Activated naive CD8-positive, alpha-beta T cell treated with anti-CD3 and anti-CD28 coated beads for 36 hours (primary cell): ENCODE results near the gene MRPS6. TPM values are rescaled to one million over a fixed set of nuclear protein-coding genes. Genes with fewer than 3 reads are reported as not detected.

Source experiments
- DNase-seq: peaks from one replicate; pipeline ENCODE4 v3.0.0; 2021
- H3K27ac Mint-ChIP-seq: one replicate; pipeline ENCODE4 v1.8.0; 2022; ENCODE audit warnings: mild to moderate bottlenecking, moderate library complexity, mixed read lengths
- H3K27me3 Mint-ChIP-seq: one replicate; pipeline ENCODE4 v1.8.0; 2022; ENCODE audit warnings: mild to moderate bottlenecking, mixed read lengths
- H3K36me3 Mint-ChIP-seq: one replicate; pipeline ENCODE4 v1.8.0; 2021; ENCODE audit warnings: mild to moderate bottlenecking, mixed read lengths
- H3K4me1 Mint-ChIP-seq: one replicate; pipeline ENCODE4 v1.8.0; 2021; ENCODE audit warnings: mixed read lengths
- H3K4me3 Mint-ChIP-seq: one replicate; pipeline ENCODE4 v1.8.0; 2022; ENCODE audit warnings: mild to moderate bottlenecking, moderate library complexity, mixed read lengths
- H3K9me3 Mint-ChIP-seq: one replicate; pipeline ENCODE4 v1.8.0; 2022; ENCODE audit warnings: mixed read lengths
- total RNA-seq, 2 experiments: library from RNA; stranded (reverse); gene quantifications; one replicate each; pipeline ENCODE4 v1.2.3, GENCODE V29; 2021

MRPS6 gene
- total RNA-seq, 2 experiments from 2014 or later: 107 to 116 TPM

DNA sequence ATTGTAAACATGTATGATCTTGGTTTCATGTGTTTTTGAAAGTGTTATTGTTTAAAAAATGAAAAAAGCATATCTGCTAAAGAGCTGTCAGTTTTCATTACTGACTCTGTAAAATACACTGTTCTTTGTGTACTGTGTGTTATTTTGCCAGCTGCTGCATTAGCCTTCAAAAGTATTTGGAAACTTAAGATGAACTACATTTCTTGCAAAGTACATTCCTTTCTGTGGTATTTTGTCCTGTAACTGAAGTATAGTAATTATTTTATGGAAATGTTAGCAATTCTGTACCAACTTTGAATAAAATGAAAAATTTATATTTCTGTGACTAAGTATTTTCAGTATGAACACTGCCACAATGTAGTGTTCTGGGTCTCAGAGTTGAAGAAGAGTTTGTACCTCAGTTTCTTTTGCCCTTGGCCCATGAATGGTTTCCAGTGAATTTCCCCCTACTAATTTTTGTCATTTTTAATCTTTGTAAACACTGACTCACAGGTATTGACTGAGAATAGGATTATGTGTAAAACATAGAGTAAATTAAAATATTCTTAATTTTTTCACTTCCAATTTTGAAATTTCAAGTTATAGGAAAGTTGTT, 32.7 kb downstream of the MRPS6 start:
- Mint-ChIP-seq H3K27ac (no peak overlapping the region), H3K4me3 (no peak overlapping the region)

DNA sequence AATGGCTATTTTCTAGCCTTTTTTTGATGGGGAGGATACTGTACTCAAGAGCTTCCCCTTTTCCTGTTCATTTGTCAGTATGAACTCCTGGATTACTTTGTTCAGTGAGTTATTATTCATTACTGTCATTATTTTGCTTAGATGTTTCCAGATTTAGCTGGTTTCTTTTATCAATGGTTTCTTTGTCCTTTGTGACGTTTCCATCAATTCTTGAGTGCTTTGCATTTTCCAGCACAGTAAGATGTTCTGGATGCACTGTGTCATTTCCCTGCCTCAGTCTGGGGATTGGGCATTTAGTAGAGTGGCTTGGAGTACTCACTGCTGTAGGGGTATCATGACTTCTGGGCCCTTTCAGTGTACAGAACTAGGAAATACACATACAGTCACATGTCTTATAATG, 34.2 kb downstream of the MRPS6 start:
- no peak overlapping the region for H3K4me3 Mint-ChIP-seq
- no peaks in the 10 kb centered on the region for H3K9me3 Mint-ChIP-seq
- H3K27me3 Mint-ChIP-seq: no peaks in the 10 kb centered on the region
- H3K4me1 Mint-ChIP-seq: peaks cover 50% of the 10 kb centered on the region
- H3K36me3 Mint-ChIP-seq: peaks cover 81% of the 10 kb centered on the region
- H3K27ac Mint-ChIP-seq: no peak overlapping the region
- DNase-seq: no peak

More for the DNA sequence above, 32.7 kb downstream of the MRPS6 start:
- peaks cover 51% of the 10 kb centered on the region for H3K4me1 Mint-ChIP-seq
- DNase-seq: no peak
- H3K36me3 Mint-ChIP-seq: peaks cover 76% of the 10 kb centered on the region
- H3K9me3 Mint-ChIP-seq: no peaks in the 10 kb centered on the region
- H3K27me3 Mint-ChIP-seq: no peaks in the 10 kb centered on the region

DNA sequence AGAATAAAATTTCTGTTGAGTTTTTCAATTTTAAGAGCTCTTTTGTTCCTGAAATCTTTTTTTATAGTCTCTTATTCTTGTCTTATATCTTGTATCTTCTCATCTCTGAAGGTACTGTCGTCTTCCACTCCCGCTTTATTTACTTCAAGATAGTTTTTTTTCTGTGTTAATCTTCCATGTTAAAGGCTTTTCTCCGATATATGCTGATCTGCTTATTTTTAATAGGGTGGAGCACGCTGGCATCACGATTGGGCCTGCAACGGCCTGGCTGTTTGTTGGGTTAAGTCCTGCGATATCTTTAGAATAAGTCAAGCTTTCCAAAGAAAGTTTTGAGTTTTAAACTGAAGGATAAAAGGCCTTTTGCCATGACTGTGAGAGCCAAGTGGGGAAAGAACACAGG, 35.7 kb downstream of the MRPS6 start:
- H3K27ac Mint-ChIP-seq: no peak overlapping the region

DNA sequence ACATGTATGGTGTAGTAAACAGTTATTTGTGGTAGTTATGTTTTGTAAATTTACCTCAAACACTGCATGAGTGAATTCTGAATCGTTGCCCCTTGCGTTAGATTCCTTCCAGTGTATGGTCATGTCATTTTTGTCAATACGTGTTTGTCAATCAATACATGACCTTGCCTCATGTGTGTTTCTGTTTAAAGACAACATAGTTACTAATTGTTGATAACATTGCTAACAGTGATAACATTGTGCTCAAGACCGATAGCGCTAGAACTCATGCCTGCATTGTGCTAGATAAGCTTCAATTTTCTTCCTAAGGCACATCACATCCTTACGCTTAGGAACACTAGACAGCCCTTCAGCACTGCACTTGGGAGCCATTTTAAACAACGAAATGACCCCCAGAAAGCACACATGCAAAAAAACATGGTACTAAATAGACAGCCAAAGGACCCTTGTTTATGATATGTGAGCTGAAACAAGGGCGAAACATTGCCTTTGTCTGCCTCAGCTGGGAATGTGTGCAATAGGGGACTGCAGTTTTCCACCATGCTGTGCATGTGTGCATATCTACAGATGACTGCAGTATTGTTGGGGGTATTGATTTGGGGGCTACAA, 37.3 kb downstream of the MRPS6 start:
- Mint-ChIP-seq H3K9me3 (peaks cover 2% of the 10 kb centered on the region), H3K36me3 (peaks cover 74% of the 10 kb centered on the region), H3K4me3 (no peak overlapping the region), H3K4me1 (peaks cover 42% of the 10 kb centered on the region), H3K27me3 (no peaks in the 10 kb centered on the region), H3K27ac (no peak overlapping the region)
- DNase-seq: no peak

More for the DNA sequence above, 35.7 kb downstream of the MRPS6 start:
- Mint-ChIP-seq H3K4me1 (peaks cover 49% of the 10 kb centered on the region), H3K36me3 (peaks cover 78% of the 10 kb centered on the region), H3K27me3 (no peaks in the 10 kb centered on the region), H3K4me3 (no peak overlapping the region), H3K9me3 (no peaks in the 10 kb centered on the region)
- no peak for DNase-seq

DNA sequence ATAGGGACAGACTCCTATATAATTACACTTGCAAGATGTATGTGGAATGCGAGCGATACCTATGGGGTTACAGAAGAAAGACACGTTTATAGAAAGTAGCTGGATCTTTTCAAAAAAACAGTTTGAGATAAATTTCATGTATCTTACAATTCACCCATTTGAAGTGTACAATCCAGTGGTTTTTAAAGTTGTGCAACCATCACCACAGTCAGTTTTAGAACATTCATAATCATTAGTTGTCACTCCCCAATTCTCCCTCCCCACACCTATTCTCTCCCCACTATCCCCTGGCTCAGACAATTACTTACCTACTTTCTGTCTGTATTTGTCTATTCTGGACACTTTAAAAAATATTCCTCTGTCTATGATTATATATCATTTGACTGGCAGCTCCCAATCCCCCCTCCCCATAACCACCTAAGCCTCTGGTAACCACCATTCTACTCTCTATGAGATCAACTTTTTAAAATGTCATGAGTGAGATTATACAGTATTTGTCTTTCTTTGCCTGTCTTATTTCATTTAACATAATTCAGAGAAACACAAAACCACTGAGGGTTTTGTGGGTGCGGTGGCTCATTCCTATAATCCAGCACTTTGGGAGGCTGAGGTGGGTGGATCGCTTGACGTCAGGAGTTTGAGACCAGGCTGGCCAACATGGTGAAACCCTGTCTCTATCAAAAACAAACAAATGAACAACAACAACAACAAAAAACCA, 39.1 kb downstream of the MRPS6 start:
- DNase-seq: no peak
- H3K36me3 Mint-ChIP-seq: peaks cover 73% of the 10 kb centered on the region

DNA sequence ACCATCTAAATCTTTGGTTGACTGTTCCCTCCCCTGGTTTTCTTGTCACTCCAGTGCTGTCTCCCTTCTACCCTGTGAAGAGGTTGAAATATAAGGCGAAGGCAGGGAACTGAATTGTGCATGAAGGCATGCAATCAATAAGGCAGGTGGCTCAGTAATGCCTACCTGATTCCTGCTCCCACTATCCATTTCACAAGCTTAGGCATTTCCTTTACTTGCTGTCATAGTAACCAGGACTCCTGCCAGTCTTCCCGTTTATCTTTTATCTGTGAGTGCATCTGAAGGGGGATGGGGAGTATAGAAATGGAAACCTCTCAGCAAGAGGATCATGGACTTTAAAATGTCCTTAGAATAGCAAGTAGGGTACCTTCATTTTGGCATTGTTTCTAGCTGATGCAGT, 40.5 kb downstream of the MRPS6 start:
- H3K9me3 Mint-ChIP-seq: peaks cover 2% of the 10 kb centered on the region

More for the DNA sequence above, 39.1 kb downstream of the MRPS6 start:
- no peak overlapping the region for H3K4me3 Mint-ChIP-seq
- no peaks in the 10 kb centered on the region for H3K27me3 Mint-ChIP-seq
- no peak overlapping the region for H3K27ac Mint-ChIP-seq
- peaks cover 36% of the 10 kb centered on the region for H3K4me1 Mint-ChIP-seq
- H3K9me3 Mint-ChIP-seq: peaks cover 2% of the 10 kb centered on the region

DNA sequence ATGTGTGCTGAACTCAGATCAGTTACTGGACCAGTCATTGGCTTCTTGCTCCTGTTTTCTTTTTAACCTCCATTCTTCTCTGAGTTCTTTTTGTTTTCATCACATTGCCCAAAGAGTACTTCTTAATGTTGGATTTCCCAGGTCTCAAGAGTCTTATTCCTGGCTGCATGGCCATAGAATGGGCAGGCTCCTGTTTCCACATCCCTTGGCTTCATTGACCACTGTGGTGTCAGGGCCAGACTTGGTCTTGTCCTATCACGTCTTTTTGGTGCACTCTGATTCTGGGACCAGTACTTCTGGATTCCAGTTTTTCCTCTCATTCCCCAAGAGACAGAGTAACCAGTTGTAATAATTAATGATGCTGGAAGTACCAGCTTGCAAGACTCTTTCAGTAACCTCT, 41.8 kb downstream of the MRPS6 start:
- Mint-ChIP-seq H3K4me3 (no peak overlapping the region), H3K9me3 (peaks cover 2% of the 10 kb centered on the region), H3K4me1 (peaks cover 37% of the 10 kb centered on the region), H3K27me3 (no peaks in the 10 kb centered on the region), H3K36me3 (peaks cover 61% of the 10 kb centered on the region), H3K27ac (no peak overlapping the region)
- no peak for DNase-seq

More for the DNA sequence above, 40.5 kb downstream of the MRPS6 start:
- DNase-seq: no peak
- Mint-ChIP-seq H3K27ac (peak overlapping the region; percentile 2), H3K4me3 (no peak overlapping the region), H3K27me3 (no peaks in the 10 kb centered on the region), H3K36me3 (peaks cover 71% of the 10 kb centered on the region), H3K4me1 (peaks cover 36% of the 10 kb centered on the region)

DNA sequence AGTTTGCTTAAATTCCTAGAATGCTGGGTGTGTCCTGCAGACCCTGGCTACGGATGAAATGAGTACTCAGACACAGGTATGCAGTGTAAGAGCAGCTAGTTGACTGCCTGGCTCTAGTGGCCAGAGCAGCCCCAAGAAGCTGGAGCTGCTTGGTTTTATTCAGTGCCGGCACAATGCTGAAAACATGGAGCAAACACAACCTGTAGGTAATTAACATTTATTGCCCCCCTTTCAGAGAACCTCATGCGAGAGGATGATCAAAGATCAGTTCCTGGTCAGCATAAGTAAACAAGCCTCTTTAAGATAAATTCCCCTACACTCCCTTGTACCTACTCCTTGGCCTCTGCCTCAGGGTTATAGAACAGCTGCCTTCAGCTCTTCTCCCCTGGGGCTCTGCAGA, 43.2 kb downstream of the MRPS6 start:
- no peak overlapping the region for H3K27ac Mint-ChIP-seq
- H3K27me3 Mint-ChIP-seq: no peaks in the 10 kb centered on the region
- H3K4me3 Mint-ChIP-seq: no peak overlapping the region
- peaks cover 3% of the 10 kb centered on the region for H3K9me3 Mint-ChIP-seq
- H3K36me3 Mint-ChIP-seq: peaks cover 55% of the 10 kb centered on the region
- peaks cover 34% of the 10 kb centered on the region for H3K4me1 Mint-ChIP-seq
- DNase-seq: no peak

DNA sequence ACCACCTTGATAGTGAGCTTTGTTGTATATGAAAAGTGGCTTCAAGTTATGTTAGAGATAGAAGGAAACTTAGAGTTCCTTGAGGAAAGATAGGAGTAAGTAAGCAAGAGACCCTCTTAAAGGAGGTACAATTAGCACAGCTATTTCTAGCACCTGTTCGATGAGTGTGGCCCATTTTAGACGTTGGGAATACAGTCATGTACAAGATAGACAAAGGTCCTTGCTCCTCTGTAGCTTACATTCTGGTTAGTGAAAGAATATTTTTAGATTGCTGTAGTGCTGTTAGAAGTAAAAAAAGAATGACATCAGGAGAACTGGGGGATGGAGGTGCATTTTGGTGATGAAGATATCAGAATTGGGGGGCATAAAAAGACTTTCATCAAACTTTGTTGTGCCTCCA, 47.5 kb downstream of the MRPS6 start:
- Mint-ChIP-seq H3K4me1 (peaks cover 39% of the 10 kb centered on the region), H3K9me3 (peaks cover 7% of the 10 kb centered on the region), H3K36me3 (peaks cover 52% of the 10 kb centered on the region), H3K27me3 (no peaks in the 10 kb centered on the region), H3K27ac (no peak overlapping the region), H3K4me3 (no peak overlapping the region)
- DNase-seq: no peak

DNA sequence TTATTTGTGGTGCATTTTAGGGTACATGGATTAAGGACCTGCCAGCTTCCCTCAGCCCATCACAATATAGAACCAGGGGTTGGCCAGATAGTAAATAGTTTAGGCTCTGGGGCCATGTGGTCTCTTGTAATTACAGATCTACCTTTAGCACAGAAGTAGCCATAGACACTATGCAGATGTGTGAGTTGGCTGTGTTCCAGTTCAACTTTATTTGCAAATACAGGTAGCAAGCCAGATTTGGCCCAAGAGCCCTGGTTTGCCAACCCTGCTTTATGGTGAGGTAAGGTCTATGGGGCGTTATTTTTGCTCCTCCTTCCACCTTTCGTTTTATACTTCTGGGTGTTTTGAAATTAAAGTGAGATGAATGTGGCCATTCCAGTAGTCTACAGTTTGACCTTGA, 48.7 kb downstream of the MRPS6 start:
- Mint-ChIP-seq H3K27me3 (no peaks in the 10 kb centered on the region), H3K36me3 (peaks cover 50% of the 10 kb centered on the region), H3K9me3 (peaks cover 7% of the 10 kb centered on the region), H3K27ac (no peak overlapping the region), H3K4me1 (peaks cover 49% of the 10 kb centered on the region), H3K4me3 (no peak overlapping the region)
- no peak for DNase-seq

DNA sequence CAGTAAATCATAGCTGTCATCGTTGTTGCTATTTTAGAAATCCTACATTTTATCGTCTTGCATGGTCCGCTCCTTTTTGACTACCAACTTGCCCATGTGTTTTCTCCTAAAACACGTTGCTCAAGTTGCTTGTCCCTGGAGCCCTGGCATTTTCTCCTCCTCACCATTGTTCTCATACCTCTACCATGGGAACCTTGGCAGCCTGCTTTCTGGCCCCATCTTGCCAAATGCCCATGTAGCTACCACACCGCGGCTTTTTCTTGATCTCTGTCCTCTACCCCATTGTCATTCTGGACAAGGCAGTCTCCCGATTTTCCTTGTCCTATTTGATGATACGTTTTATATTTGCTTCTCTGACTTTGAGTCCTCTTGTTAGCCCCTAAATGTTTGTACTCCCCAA, 50.2 kb downstream of the MRPS6 start:
- Mint-ChIP-seq H3K36me3 (peaks cover 53% of the 10 kb centered on the region), H3K9me3 (peaks cover 7% of the 10 kb centered on the region), H3K27me3 (no peaks in the 10 kb centered on the region), H3K27ac (no peak overlapping the region), H3K4me1 (peaks cover 56% of the 10 kb centered on the region), H3K4me3 (no peak overlapping the region)
- no peak for DNase-seq

DNA sequence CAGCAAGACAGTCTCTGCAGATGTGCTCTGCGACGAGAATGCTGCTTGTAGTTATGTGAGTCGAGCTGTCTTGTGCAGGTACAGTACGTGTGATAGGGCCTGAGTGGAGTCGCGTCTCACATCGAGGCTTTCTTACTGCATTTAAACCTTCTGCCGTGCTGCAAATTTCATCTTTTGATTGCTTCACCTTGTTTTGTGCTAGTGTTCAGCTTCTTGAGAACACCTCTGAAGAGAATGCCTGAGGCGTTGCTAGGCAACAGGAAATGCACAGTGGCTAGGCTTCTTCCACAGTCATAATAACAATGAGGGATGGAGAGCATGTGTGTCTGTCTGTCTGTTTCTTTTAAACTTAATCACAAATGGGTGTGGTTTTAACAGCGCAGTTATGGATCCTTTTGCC, 52.9 kb downstream of the MRPS6 start:
- Mint-ChIP-seq H3K4me3 (no peak overlapping the region), H3K27me3 (no peaks in the 10 kb centered on the region), H3K9me3 (peaks cover 7% of the 10 kb centered on the region), H3K36me3 (peaks cover 67% of the 10 kb centered on the region), H3K27ac (peak overlapping the region; percentile 40), H3K4me1 (peaks cover 75% of the 10 kb centered on the region)
- DNase-seq: no peak

DNA sequence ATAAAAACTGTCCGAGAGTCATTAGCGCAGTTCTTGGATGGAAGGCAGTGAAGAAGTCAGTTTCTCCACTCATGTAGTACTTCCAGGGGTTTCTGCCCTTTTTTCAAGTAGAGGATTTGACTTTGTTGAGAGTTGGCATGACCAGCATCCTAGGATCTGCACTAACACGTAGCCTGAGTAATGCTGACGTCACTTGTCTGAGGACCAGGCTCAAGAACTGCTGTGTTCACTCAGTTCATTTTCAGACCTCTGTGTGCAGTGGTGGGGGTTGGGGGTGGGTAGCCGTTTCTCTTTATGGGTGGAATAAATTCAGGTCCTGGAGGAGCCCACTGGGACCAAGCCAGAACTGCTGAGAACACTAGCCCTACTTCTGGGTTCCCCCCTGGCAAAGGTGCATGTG, 53.3 kb downstream of the MRPS6 start:
- Mint-ChIP-seq H3K27ac (peak overlapping the region; percentile 40), H3K4me1 (peaks cover 75% of the 10 kb centered on the region), H3K27me3 (no peaks in the 10 kb centered on the region), H3K4me3 (no peak overlapping the region), H3K9me3 (peaks cover 6% of the 10 kb centered on the region), H3K36me3 (peaks cover 67% of the 10 kb centered on the region)
- no peak for DNase-seq

DNA sequence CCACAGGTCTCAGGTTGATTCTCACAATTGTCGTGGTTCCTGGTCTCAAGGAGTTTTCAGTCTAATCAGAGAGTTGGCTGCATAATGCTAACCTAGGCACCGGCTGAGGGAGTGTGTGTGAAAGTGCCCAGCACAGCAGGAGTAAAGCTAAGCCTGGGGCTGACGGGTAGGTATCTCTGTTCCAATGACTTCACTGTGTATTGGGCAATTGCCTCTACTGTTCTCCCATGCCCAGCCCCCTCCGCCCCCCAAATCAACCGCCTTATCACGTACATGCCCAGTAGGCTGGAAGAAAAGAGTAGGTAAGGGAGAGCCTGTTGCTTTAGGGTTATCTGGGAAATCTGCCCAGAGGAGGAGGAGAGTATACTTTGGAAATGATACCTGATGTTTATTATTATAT, 54.7 kb downstream of the MRPS6 start:
- DNase-seq: no peak
- Mint-ChIP-seq H3K4me3 (no peak overlapping the region), H3K27ac (peak overlapping the region; percentile 67), H3K9me3 (peaks cover 6% of the 10 kb centered on the region), H3K36me3 (peaks cover 77% of the 10 kb centered on the region), H3K4me1 (peaks cover 81% of the 10 kb centered on the region), H3K27me3 (no peaks in the 10 kb centered on the region)

DNA sequence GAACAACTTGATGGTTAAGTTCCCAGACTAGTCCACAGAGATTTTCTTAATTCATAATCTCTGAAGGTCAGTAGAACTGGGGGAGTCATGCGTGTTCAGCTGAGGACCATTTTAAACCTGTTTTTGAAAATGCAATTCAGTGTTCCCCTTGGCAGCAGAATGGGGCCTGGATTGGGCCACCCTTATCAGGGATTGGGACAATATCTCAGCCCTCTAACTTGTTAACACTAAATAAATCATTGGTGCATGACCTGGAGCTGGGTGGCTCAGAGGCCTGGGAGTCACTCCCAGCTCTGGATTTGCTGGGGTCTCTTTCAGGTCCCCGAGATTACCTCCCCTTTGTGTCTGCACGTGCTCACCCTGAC, 55.3 kb downstream of the MRPS6 start:
- peaks cover 82% of the 10 kb centered on the region for H3K4me1 Mint-ChIP-seq
- H3K4me3 Mint-ChIP-seq: no peak overlapping the region
- H3K9me3 Mint-ChIP-seq: peaks cover 8% of the 10 kb centered on the region
- H3K36me3 Mint-ChIP-seq: peaks cover 77% of the 10 kb centered on the region
- no peak for DNase-seq
- peak overlapping the region; percentile 94 for H3K27ac Mint-ChIP-seq
- H3K27me3 Mint-ChIP-seq: no peaks in the 10 kb centered on the region
